ENCODE results near the gene ST6GALNAC4.

DNA sequence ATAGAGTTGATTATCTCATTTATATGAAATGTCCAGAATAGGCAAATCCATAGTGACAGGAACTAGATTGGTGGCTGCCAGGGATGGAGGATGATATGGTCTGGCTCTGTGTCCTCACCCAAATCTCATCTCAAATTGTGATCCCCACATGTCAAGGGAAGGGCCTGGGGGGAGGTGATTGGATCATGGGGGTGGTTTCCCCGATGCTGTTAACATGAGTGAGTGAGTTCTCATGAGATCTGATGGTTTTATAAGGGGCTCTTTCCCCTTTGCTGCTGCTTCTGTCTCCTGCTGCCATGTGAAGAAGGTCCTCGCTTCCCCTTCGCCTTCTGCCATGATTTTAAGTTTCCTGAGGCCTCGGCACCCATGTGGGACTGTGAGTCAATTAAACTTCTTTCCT lies 42.6 kb upstream of the ST6GALNAC4 start:
- TF ChIP-seq, protein P1, sequence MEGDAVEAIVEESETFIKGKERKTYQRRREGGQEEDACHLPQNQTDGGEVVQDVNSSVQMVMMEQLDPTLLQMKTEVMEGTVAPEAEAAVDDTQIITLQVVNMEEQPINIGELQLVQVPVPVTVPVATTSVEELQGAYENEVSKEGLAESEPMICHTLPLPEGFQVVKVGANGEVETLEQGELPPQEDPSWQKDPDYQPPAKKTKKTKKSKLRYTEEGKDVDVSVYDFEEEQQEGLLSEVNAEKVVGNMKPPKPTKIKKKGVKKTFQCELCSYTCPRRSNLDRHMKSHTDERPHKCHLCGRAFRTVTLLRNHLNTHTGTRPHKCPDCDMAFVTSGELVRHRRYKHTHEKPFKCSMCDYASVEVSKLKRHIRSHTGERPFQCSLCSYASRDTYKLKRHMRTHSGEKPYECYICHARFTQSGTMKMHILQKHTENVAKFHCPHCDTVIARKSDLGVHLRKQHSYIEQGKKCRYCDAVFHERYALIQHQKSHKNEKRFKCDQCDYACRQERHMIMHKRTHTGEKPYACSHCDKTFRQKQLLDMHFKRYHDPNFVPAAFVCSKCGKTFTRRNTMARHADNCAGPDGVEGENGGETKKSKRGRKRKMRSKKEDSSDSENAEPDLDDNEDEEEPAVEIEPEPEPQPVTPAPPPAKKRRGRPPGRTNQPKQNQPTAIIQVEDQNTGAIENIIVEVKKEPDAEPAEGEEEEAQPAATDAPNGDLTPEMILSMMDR (IDR thresholded peaks at IDR 0.05): no peak
- TF ChIP-seq, protein P2, sequence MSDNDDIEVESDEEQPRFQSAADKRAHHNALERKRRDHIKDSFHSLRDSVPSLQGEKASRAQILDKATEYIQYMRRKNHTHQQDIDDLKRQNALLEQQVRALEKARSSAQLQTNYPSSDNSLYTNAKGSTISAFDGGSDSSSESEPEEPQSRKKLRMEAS (IDR thresholded peaks at IDR 0.05; ENCODE audit: low read depth): no peak
- no peak for TF ChIP-seq YY1 (IDR thresholded peaks at IDR 0.05; ENCODE audit: low read depth)
- no peak for TF ChIP-seq TEAD4 (IDR thresholded peaks at IDR 0.05; ENCODE audit: borderline replicate concordance, insufficient read depth)
- no peak for TF ChIP-seq FOXJ3 (CRISPR knock-in tag; IDR thresholded peaks at IDR 0.05)
- TF ChIP-seq MXI1 (IDR thresholded peaks at IDR 0.05; ENCODE audit: low read depth, low read length): no peak
- TF ChIP-seq, protein P3, sequence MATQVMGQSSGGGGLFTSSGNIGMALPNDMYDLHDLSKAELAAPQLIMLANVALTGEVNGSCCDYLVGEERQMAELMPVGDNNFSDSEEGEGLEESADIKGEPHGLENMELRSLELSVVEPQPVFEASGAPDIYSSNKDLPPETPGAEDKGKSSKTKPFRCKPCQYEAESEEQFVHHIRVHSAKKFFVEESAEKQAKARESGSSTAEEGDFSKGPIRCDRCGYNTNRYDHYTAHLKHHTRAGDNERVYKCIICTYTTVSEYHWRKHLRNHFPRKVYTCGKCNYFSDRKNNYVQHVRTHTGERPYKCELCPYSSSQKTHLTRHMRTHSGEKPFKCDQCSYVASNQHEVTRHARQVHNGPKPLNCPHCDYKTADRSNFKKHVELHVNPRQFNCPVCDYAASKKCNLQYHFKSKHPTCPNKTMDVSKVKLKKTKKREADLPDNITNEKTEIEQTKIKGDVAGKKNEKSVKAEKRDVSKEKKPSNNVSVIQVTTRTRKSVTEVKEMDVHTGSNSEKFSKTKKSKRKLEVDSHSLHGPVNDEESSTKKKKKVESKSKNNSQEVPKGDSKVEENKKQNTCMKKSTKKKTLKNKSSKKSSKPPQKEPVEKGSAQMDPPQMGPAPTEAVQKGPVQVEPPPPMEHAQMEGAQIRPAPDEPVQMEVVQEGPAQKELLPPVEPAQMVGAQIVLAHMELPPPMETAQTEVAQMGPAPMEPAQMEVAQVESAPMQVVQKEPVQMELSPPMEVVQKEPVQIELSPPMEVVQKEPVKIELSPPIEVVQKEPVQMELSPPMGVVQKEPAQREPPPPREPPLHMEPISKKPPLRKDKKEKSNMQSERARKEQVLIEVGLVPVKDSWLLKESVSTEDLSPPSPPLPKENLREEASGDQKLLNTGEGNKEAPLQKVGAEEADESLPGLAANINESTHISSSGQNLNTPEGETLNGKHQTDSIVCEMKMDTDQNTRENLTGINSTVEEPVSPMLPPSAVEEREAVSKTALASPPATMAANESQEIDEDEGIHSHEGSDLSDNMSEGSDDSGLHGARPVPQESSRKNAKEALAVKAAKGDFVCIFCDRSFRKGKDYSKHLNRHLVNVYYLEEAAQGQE (IDR thresholded peaks at IDR 0.05; ENCODE audit: low read depth, low read length): no peak
- no peak for TF ChIP-seq RFX5 (IDR thresholded peaks at IDR 0.05; ENCODE audit: low read length)
- no peak for TF ChIP-seq EZH2phosphoT487 (IDR thresholded peaks at IDR 0.05; ENCODE audit: borderline replicate concordance, low read depth)
- no peak for TF ChIP-seq ELF1 (IDR thresholded peaks at IDR 0.05)
